IPS DF 4.7 (cell line): ENCODE data around the gene MCM5.
"Not testable (repeated sequence)": the region's sequence is repeated elsewhere in the genome, so short reads cannot be mapped to it uniquely, and the experiment has no call there.

Experiments
- DNase-seq: peaks from one replicate; pipeline ENCODE4 v3.0.0-alpha.2; 2013; ENCODE audit warnings: low spot score; ENCODE audit errors: extremely low read depth

Gene MCM5

DNA sequence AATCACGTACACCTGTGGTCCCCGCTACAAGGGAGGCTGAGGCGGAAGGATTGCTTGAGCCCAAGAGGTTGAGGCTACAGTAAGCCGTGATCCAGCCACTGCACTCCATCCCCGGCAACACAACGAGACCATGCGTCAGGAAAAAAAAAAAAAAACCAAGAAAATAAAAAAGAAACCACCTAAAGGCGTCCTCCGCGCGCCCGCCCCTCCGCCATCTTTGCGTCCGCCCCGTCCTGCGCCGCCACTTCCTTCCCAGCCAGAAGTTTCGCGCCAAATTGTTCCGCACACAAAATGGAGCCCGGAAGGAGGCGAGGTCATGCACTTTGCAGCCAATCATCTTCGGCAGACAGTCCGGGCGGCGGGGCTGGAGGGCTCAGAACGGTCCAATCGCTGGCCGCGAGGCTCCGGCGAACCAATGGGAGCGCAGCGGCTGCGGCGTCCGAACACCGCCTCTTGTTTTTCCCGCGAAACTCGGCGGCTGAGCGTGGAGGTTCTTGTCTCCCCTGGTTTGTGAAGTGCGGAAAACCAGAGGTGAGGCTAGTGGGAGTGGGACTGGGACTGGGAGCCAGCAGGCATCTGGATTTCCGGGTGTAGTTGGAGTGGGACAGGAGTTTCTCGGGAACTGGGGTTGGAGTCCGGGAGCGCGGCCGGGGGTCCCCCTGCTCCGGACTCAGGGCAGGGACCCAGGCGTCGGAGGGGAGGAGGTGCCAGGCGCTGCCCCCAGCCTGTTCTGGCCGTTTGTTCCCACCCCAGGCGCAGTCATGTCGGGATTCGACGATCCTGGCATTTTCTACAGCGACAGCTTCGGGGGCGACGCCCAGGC is at the start of gene MCM5:
Gene MCM5 (plus strand): TSS at position 463 of the 823 bp plus-strand sequence. CDS start 299 bp downstream, at position 762.
- peak; percentile 95 for DNase-seq

GRCh38 chr22:35350539-35351503 is 49.1 kb upstream of the MCM5 start:
- DNase-seq = peak; percentile 72

- no peak for DNase-seq
Observed at GRCh38 chr22:35352214-35353111, 47.5 kb upstream of the MCM5 start.

DNA sequence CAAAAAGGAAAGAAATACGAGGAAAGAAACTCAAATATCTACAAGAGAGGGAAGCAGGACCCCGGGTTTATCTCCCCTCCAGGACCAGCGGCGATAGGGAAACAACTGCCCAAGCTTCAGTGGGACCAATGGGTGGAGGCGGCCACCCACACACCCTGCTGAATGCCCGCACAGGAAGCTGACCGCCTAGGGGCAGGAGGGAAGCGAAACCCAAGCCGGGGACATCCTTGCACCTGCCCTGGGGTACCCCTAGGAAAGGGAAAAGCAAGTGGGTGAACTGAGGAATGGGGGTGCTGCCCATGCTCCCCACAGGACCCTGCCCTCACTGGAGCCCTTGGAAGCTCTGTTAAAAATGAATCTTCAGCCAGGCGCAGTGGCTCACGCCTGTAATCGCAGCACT is 46.6 kb upstream of the MCM5 start:
- no peak for DNase-seq

- no peak for DNase-seq
Observed at GRCh38 chr22:35354068-35354467, 45.9 kb upstream of the MCM5 start.

- no peak for DNase-seq
Observed at GRCh38 chr22:35357883-35358621, 41.9 kb upstream of the MCM5 start.

DNA sequence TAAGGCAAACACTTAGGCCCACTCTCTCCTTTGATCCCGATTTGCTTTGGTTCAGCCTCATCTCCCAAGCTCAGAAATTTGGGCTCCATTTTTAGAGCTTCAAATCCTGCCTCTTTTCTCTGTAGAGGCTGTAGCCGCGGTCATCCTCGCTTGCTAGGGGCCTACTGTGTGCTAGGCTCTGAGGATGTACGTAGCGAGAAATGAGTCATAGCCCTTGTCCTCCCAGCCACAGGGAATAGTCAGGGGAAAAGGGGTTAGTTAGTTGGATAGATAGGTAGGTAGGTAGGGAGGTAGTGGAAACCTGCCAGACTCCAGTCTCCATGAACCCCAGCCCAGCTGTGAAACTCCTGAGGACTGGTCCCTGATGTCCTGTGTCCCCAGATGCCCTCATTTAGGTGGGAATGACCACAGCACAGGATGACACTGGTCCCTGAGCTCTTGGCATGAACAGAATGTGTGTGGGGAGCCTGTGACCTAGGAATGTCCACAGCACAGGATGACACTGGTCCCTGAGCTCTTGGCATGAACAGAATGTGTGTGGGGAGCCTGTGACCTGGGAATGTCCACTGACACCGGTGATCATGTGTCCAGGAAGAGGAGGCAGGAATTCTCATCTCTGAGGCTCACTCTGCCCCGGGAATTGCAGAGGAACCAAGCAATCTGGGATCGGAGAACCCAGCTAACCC is 40.4 kb upstream of the MCM5 start:
- no peak for DNase-seq

GRCh38 chr22:35361001-35361558 is 38.9 kb upstream of the MCM5 start:
- no peak for DNase-seq

DNA sequence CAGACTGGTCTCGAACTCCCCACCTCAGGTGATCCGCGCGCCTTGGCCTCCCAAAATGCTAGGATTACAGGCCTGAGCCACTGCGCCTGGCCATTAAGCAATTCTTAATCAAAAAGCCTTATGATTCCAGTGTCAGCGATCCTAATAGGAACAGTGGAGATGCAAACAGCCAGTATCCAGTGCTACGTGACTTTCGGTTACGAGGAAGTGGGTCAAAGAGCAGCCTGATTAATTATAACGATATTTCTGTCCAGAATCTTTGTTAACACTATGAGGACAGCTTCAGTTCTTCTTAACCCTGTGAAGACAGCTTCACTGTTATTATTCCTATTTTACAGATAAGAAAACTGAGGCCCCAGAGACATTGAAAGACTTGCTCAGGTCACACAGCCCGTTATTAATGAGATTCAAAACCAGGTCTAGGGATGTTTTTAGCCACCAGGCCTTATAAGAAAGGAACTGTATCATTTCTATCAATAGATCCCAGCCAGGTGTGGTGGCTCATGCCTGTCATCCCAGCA is 36.3 kb upstream of the MCM5 start:
- no peak for DNase-seq

DNA sequence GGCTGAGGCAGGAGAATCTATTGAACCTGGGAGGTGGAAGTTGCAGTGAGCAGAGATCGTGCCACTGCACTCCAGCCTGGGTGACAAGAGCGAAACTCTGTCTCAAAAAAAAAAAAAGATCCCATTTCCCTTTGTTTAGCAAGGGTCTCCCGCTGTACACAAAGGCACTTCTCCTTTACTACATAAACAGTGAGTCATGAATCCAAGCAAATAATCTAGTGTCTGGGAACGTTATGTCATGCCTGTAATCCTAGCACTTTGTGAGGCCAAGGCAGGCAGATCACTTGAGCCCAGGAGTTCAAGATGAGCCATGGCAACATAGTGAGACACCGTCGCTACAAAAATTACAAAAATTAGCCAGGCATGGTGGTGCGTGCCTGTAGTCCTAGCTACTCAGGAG is 35.7 kb upstream of the MCM5 start:
- DNase-seq = not testable (repeated sequence)

DNA sequence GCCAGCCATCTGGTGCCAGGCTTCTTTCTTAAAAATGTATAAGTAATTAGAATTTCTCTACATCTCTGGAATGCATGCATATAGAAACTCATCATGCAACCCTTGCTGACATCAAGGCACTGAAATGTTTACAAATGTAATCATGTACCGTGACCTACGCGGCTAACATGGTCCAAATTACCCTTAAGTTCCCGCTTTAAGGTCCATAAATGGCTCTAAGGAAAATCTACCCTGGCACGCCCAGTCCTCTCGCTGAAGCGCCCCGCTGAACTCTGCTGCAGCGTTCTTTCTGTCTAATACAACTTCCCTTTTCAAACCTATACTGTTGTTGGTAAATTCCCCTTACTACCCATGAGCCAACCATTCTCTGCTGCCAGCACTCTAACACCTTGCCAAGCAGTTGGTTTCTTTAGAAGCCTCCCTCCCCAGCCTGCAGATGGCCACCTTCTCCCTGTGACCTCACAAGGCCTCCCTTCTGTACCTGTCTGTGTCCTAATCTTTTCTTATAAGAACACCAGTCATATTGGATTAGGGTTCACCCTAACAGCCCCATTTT is 32.5 kb upstream of the MCM5 start:
- no peak for DNase-seq

DNA sequence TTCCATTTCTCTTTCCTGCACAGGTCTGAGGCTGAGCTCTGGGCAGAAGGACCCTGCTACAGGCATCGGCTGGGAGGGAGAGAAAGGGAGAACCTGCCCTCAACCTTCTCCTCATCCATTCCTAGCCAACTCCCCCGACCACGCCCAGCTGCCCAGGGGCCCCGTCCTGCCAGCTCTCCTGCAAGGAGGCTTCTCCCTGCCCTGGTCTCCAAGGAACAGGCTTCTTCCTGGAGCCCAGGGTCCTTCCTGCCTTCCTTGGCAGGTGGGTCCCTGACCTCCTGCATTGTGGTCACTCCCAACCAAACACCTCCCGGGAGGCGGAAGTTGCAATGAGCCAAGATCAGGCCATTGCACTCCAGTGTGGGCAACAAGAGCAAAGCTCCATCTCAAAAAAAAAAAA is 31.6 kb upstream of the MCM5 start:
- DNase-seq = no peak

DNA sequence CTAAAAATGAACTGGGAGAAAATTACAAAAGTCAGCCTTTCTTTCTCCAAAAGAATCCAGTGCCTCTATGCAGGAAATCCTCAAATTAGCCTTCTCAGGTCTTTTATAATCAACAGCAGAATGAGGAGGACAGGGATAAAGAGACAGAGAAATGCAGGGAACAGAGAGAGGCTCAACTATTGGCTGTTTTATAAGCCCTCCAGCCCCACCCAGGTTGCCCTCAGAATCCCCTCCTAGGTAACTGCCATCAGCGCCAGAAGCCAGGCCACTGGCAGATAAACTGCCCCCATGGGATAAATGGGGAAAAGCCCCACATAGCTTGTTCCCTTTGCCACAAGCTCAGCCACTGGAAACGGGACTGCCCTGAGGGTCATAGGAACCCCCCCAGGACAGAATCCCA is 29.9 kb upstream of the MCM5 start:
- DNase-seq = no peak

DNA sequence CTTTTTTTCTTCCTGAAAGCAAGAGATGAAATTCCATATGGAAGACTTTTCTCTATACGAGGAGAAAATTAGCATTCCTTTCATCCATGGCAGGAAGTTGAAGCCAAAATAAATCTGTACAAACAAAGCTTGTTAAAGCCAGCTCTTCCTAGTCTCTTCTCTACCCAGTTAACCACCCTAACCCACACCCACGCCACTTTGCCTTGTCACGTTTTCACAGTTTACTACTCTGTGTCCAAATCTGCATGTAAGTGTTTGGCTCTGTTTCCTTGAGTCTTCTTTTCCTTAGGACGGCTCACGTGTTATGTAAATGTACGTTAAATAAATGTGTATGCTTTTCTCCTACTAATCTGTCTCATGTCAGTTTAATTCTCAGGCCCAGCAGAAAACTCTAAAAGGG is 26.2 kb upstream of the MCM5 start:
- DNase-seq = no peak

- DNase-seq = no peak
Observed at GRCh38 chr22:35375031-35375430, 24.9 kb upstream of the MCM5 start.

DNA sequence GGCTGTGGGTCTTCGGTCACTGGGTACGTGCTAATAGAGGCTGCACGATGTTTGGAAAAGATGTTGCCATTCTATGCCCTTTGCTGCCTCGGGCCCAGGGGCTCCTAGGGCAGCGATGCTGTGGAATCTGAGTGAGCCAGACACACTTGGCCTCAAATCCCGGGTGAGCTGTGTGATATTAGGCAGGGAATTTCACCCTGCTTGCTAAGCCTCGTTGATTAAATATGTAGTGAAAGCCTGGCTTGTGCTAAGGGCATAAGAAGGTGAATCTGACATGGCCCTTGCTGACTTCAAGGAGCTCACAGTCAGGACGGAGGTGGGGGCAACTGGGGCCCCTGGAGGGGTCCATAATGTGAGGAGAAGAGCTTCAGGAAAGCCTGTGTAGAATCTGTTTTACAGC is 24.4 kb upstream of the MCM5 start:
- no peak for DNase-seq

DNA sequence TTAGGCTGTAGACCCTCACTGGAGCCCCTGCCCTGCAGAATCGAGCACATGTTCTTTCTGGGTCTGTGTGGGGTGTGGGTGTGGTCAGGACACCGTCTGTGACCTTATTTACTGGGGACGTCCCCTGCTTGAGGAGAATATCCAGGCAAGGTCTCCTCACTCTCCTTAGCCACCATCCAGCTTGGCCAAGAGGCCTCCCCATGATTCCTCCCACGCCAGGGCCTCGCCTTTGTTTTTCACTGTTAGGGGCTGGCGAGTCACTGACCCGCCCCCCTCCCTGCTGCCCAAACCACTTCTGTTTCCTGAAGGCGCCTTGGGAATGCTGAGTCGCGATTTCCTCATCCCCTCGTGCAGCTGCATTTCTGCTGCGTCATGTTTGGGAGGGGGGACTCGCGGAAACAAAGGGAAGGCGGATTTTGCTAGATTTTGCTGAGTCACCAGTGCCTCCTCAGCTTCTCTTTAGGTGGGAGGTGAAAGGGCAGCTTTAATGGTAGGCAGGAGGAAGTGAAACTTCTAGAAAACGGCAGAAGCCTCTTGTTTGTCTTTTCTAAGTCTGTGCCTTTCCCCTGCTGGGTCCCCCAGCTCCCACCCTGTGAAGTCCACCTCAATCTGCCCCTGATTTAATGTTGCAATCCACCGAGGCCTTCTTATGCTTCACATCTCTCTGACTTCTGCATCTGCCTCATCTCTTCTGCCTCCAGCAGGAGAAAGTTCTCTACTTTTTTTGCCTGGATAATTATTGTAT is 23.0 kb upstream of the MCM5 start:
- peak; percentile 98 for DNase-seq

DNA sequence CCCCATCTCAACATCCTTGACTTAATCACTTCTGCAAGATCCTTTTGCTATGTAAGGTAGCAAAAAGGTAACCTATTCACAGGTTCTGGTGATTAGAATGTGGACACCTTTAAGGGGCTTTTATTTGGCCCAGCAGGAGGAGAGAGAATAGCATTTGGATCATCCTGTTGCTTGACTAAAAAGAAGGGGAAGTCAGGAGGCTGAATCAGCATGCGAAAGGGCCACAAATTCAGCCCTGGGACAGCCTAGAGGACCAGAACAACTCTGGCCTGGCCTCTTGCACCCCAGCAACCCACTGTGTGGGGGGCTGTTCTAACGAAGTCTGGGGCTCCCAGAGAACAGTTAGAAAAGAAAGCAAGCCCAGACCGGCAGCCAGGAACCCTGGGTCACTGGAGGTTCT is 22.2 kb upstream of the MCM5 start:
- peak; percentile 76 for DNase-seq
